ENCODE measurements around the gene SPRTN. TPM values are rescaled to one million over a fixed set of nuclear protein-coding genes. Genes with fewer than 3 reads are reported as not detected.

Gene SPRTN
- polyA plus RNA-seq, 1 donor from 2014 or later = 17.1 TPM

DNA sequence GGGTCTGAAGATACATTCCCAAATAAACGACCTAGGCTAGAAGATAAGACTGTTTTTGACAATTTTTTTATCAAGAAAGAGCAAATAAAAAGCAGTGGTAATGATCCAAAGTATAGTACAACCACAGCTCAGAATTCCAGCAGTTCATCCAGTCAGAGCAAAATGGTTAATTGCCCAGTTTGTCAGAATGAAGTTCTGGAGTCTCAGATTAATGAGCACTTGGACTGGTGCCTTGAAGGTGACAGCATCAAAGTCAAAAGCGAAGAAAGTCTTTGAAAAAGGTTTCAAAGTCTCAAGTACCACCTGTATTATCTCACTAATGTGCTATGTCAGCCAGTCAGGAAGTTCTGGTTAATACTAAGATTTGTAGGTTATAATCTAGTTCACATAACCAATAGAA is 15.0 kb downstream of the SPRTN start:
- Mint-ChIP-seq H3K9me3 (no peaks in the 10 kb centered on the region), H3K4me1 (peaks cover 7 to 9% (median 7%) of the 10 kb centered on the region in 3 donors), H3K36me3 (peaks cover 2% of the 10 kb centered on the region), H3K4me3 (no peak overlapping the region), H3K27ac (no peak overlapping the region), H3K27me3 (no peaks in the 10 kb centered on the region)

DNA sequence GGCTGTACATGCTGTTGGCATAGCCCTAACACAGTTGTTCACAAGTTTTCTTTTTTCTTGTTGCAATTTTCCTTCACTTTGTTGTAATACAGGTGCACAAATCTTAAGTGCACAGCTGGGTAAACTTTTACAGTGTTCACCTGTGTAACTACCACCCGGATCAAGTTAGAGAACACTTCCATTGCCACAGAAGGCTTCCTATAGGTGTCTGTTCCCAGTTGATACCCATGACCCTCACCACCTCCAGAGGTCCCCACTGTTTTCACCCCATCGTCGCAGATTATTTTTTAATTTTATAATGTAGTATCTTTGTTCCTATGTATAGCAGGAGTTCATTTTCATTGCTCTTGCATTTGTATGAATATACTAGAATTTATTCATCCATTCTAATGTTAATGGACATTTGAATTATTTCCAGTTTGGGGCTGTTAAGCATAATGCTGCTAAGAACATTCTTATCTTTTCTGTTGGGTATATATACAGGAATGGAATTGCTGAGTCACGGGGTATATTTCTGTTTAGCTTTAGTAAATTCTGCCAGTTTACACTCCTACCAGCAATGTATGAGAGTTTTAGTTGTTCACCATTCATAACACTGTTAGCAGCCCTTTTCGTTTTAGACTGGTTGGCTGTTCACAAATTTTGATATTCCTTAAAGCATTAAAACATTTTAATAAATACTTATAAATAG is 16.4 kb downstream of the SPRTN start:
- H3K36me3 Mint-ChIP-seq = peaks cover 2% of the 10 kb centered on the region
- H3K4me3 Mint-ChIP-seq = no peak overlapping the region
- H3K4me1 Mint-ChIP-seq = peaks cover 7 to 10% (median 8%) of the 10 kb centered on the region in 3 donors
- no peaks in the 10 kb centered on the region for H3K9me3 Mint-ChIP-seq
- H3K27me3 Mint-ChIP-seq = no peaks in the 10 kb centered on the region
- no peak overlapping the region for H3K27ac Mint-ChIP-seq

GRCh38 chr1:231355171-231355570 is 17.1 kb downstream of the SPRTN start:
- Mint-ChIP-seq H3K4me1 (peaks cover 7 to 10% (median 8%) of the 10 kb centered on the region in 3 donors), H3K27me3 (no peaks in the 10 kb centered on the region), H3K9me3 (no peaks in the 10 kb centered on the region), H3K36me3 (peaks cover 2% of the 10 kb centered on the region), H3K4me3 (no peak overlapping the region), H3K27ac (no peak overlapping the region)

GRCh38 chr1:231357187-231357772 is 19.2 kb downstream of the SPRTN start:
- Mint-ChIP-seq H3K27ac (no peak overlapping the region), H3K36me3 (peaks cover 2% of the 10 kb centered on the region), H3K9me3 (no peaks in the 10 kb centered on the region), H3K4me1 (peaks cover 7 to 10% (median 8%) of the 10 kb centered on the region in 3 donors), H3K4me3 (no peak overlapping the region), H3K27me3 (no peaks in the 10 kb centered on the region)

GRCh38 chr1:231357831-231358354 is 19.8 kb downstream of the SPRTN start:
- Mint-ChIP-seq H3K36me3 (peaks cover 2% of the 10 kb centered on the region), H3K27me3 (no peaks in the 10 kb centered on the region), H3K27ac (no peak overlapping the region), H3K4me1 (peaks cover 7 to 10% (median 8%) of the 10 kb centered on the region in 3 donors), H3K9me3 (no peaks in the 10 kb centered on the region), H3K4me3 (no peak overlapping the region)

DNA sequence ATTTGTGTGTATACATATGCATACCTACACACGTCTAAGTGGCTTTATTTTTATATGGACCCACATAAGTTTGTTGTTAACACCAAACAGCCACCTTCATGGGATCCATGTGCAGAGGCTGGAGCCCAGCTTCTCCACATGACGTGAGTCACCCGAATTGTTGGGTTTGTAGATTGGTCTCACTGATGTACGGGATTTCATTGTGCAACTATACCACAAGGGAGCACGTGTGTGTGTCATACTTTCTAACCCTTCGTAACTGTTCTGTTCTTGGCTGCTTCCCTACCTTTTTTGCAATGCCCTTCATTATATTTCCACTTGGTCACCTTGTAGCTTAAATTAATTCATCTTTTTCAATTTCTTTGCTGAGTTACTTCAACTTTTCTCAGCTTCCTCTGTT is 21.0 kb downstream of the SPRTN start:
- Mint-ChIP-seq H3K4me1 (peaks cover 7 to 10% (median 8%) of the 10 kb centered on the region in 3 donors), H3K27ac (peak overlapping the region in 2 of 3 donors; percentile 59 to 68), H3K4me3 (no peak overlapping the region), H3K36me3 (peaks cover 2% of the 10 kb centered on the region), H3K27me3 (no peaks in the 10 kb centered on the region), H3K9me3 (no peaks in the 10 kb centered on the region)

- no peaks in the 10 kb centered on the region for H3K36me3 Mint-ChIP-seq
- H3K4me3 Mint-ChIP-seq = no peak overlapping the region
- H3K27me3 Mint-ChIP-seq = no peaks in the 10 kb centered on the region
- no peak overlapping the region for H3K27ac Mint-ChIP-seq
- H3K9me3 Mint-ChIP-seq = no peaks in the 10 kb centered on the region
- H3K4me1 Mint-ChIP-seq = peaks cover 7 to 9% (median 8%) of the 10 kb centered on the region in 3 donors
Observed at GRCh38 chr1:231362325-231362724, 24.2 kb downstream of the SPRTN start.

DNA sequence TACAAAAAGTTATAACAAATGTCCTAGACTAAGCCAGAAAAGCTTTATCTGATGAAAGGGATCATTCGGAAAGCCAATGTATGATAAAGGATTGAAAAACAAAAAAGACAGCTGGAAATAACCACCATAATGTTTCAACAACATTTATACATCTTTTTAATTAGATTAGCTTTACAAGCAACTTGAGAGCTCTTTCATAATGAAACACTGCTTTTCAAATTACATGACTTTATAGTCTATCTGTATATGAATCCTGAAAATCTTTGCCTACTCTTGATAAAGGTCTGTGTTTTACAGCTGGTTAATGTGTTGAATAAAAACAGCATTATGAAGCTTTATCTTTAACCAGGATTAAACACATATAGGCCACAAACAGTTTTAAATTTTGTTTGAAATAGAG is 25.5 kb downstream of the SPRTN start:
- Mint-ChIP-seq H3K36me3 (no peaks in the 10 kb centered on the region), H3K4me1 (peaks cover 0 to 1% (median 0%) of the 10 kb centered on the region in 3 donors), H3K27me3 (no peaks in the 10 kb centered on the region), H3K4me3 (no peak overlapping the region), H3K9me3 (no peaks in the 10 kb centered on the region), H3K27ac (no peak overlapping the region)

- H3K4me3 Mint-ChIP-seq = no peak overlapping the region
- H3K27ac Mint-ChIP-seq = no peak overlapping the region
- no peaks in the 10 kb centered on the region for H3K36me3 Mint-ChIP-seq
Observed at GRCh38 chr1:231364192-231364591, 26.1 kb downstream of the SPRTN start.

DNA sequence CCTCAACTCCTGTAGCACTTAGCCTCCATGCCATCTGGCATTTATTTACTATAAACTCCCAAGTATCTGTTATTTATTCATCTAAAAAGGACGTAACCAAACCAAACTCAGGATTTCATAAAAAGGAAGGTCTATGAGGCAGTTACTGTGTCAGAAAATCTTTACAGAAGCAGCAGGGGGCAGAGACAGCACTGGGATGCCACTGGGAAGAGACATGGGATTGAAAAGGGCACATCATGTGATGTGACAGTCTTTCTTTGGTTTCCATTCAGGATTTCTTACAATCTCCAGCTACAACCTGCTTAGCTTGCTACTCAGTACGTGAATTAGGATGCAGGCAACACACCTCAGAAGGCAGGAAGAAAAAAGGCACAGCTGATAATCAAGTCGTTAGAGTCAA is 31.2 kb downstream of the SPRTN start:
- Mint-ChIP-seq H3K36me3 (no peaks in the 10 kb centered on the region), H3K9me3 (no peaks in the 10 kb centered on the region), H3K4me1 (no peaks in the 10 kb centered on the region), H3K27me3 (no peaks in the 10 kb centered on the region), H3K4me3 (no peak overlapping the region), H3K27ac (no peak overlapping the region)

More at GRCh38 chr1:231364192-231364591, 26.1 kb downstream of the SPRTN start:
- Mint-ChIP-seq H3K4me1 (peaks cover 0 to under 1% (median 0%) of the 10 kb centered on the region in 3 donors), H3K27me3 (no peaks in the 10 kb centered on the region), H3K9me3 (no peaks in the 10 kb centered on the region)

DNA sequence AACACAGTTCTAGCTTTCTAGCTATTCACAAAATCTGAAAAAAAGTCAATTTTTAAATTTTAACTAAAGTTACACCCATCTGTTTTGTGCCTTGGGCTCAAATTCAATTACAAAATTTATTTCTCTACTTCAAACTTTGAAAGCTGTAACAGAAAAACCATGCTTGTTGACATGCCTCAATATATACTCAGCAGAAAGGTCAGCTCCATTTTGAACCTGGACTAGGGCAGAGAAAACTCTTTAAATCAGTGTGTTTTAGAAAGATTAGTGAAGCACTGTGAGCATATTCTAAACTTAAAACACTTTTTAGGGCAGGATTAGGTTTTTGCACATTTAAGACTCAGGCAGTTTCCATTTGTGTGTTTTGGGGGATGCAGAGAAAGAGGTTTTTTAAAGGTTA is 34.4 kb downstream of the SPRTN start:
- H3K27ac Mint-ChIP-seq = no peak overlapping the region
- peaks cover 9 to 11% (median 9%) of the 10 kb centered on the region in 3 donors for H3K4me1 Mint-ChIP-seq
- no peaks in the 10 kb centered on the region for H3K27me3 Mint-ChIP-seq
- no peak overlapping the region for H3K4me3 Mint-ChIP-seq
- H3K36me3 Mint-ChIP-seq = no peaks in the 10 kb centered on the region
- H3K9me3 Mint-ChIP-seq = no peaks in the 10 kb centered on the region

DNA sequence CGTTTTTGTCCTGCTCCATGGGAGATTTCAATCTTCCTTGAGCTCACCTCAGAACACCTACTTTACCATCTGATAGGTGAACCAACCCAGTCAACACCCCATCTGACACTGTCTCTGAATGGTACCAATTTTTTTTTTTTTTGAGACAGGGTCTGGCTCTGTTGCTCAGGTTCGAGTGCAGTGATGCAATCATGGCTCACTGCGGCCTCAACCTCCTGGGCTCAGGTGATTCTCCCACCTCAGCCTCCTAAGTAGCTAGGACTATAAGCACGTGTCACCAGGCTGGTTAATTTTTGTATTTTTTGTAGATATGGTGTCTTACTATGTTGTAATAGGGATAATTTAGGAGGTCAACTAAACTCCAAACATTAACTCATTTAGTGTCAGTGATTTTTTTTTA is 36.3 kb downstream of the SPRTN start:
- Mint-ChIP-seq H3K36me3 (no peaks in the 10 kb centered on the region), H3K27ac (no peak overlapping the region), H3K27me3 (no peaks in the 10 kb centered on the region), H3K9me3 (no peaks in the 10 kb centered on the region), H3K4me1 (peaks cover 13 to 17% (median 13%) of the 10 kb centered on the region in 3 donors), H3K4me3 (no peak overlapping the region)

- H3K27ac Mint-ChIP-seq = no peak overlapping the region
- H3K36me3 Mint-ChIP-seq = peaks cover 3% of the 10 kb centered on the region
- no peaks in the 10 kb centered on the region for H3K9me3 Mint-ChIP-seq
- H3K4me3 Mint-ChIP-seq = no peak overlapping the region
- H3K27me3 Mint-ChIP-seq = no peaks in the 10 kb centered on the region
- peaks cover 18 to 23% (median 19%) of the 10 kb centered on the region in 3 donors for H3K4me1 Mint-ChIP-seq
Observed at GRCh38 chr1:231376101-231376500, 38.0 kb downstream of the SPRTN start.

GRCh38 chr1:231376875-231377549 is 38.9 kb downstream of the SPRTN start:
- H3K9me3 Mint-ChIP-seq = no peaks in the 10 kb centered on the region
- H3K36me3 Mint-ChIP-seq = peaks cover 3% of the 10 kb centered on the region
- no peaks in the 10 kb centered on the region for H3K27me3 Mint-ChIP-seq
- H3K27ac Mint-ChIP-seq = peak overlapping the region in 1 of 3 donors; percentile 48
- no peak overlapping the region for H3K4me3 Mint-ChIP-seq
- H3K4me1 Mint-ChIP-seq = peaks cover 26 to 28% (median 27%) of the 10 kb centered on the region in 3 donors

GRCh38 chr1:231381729-231382128 is 43.6 kb downstream of the SPRTN start:
- peaks cover 3% of the 10 kb centered on the region for H3K36me3 Mint-ChIP-seq
- H3K4me1 Mint-ChIP-seq = peaks cover 26 to 31% (median 31%) of the 10 kb centered on the region in 3 donors
- no peaks in the 10 kb centered on the region for H3K9me3 Mint-ChIP-seq
- H3K4me3 Mint-ChIP-seq = no peak overlapping the region
- H3K27ac Mint-ChIP-seq = no peak overlapping the region
- no peaks in the 10 kb centered on the region for H3K27me3 Mint-ChIP-seq
